GM23248 (cell line): ENCODE data around the gene SLC17A7. TPM values are rescaled to one million over a fixed set of nuclear protein-coding genes. Genes with fewer than 3 reads are reported as not detected.

Source experiments
- DNase-seq: peaks from one replicate; pipeline ENCODE4 v3.0.0-alpha.2; 2015
- H2AFZ ChIP-seq: fragments of 200-600 bp; sonication (generic); 2 replicates; pipeline ENCODE4 v1.6.1; 2016; ENCODE audit warnings: antibody characterized with exemption
- H3F3A ChIP-seq: fragments of 200-600 bp; sonication (generic); 2 replicates; pipeline ENCODE4 v1.6.1; 2016; ENCODE audit warnings: mild to moderate bottlenecking, antibody characterized with exemption, mixed run types; ENCODE audit not compliant: insufficient read depth
- H3K27ac ChIP-seq: fragments of 200-600 bp; sonication (generic); 2 replicates; pipeline ENCODE4 v1.5.1; 2016; ENCODE audit warnings: mild to moderate bottlenecking
- H3K27me3 ChIP-seq: fragments of 200-600 bp; sonication (generic); replicated peaks from 2 replicates; pipeline ENCODE4 v1.6.1; 2016; ENCODE audit warnings: mild to moderate bottlenecking; ENCODE audit not compliant: insufficient read depth
- H3K36me3 ChIP-seq: fragments of 200-600 bp; sonication (generic); 2 replicates; pipeline ENCODE4 v1.6.1; 2016; ENCODE audit warnings: low read depth, mild to moderate bottlenecking
- H3K4me1 ChIP-seq: fragments of 200-600 bp; sonication (generic); 2 replicates; pipeline ENCODE4 v1.6.1; 2016; ENCODE audit warnings: mild to moderate bottlenecking; ENCODE audit not compliant: insufficient read depth
- H3K4me2 ChIP-seq: fragments of 200-600 bp; sonication (generic); one replicate; pipeline ENCODE4 v1.6.1; 2016; ENCODE audit warnings: mild to moderate bottlenecking; ENCODE audit not compliant: unreplicated experiment
- H3K4me3 ChIP-seq: fragments of 200-600 bp; sonication (generic); 2 replicates; pipeline ENCODE4 v1.5.1; 2016; ENCODE audit warnings: mild to moderate bottlenecking
- H3K79me2 ChIP-seq: fragments of 200-600 bp; sonication (generic); 2 replicates; pipeline ENCODE4 v1.6.1; 2016; ENCODE audit warnings: mild to moderate bottlenecking; ENCODE audit not compliant: insufficient read depth
- H3K9ac ChIP-seq: fragments of 200-600 bp; sonication (generic); 2 replicates; pipeline ENCODE4 v1.6.1; 2016; ENCODE audit warnings: mild to moderate bottlenecking
- H3K9me2 ChIP-seq: fragments of 200-600 bp; sonication (generic); 2 replicates; pipeline ENCODE4 v1.6.1; 2016; ENCODE audit warnings: mixed run types, mild to moderate bottlenecking, moderate library complexity; ENCODE audit not compliant: insufficient read depth
- H3K9me3 ChIP-seq: fragments of 200-600 bp; sonication (generic); one replicate; pipeline ENCODE4 v1.6.1; 2017; ENCODE audit warnings: low read depth
- H4K20me1 ChIP-seq: fragments of 200-600 bp; sonication (generic); 2 replicates; pipeline ENCODE4 v1.6.0; 2016; ENCODE audit not compliant: insufficient read depth
- EZH2 ChIP-seq: fragments of 200-600 bp; sonication (generic); IDR thresholded peaks from 2 replicates; pipeline ENCODE4 v1.6.1; 2018; ENCODE audit warnings: antibody characterized with exemption, mild to moderate bottlenecking; ENCODE audit not compliant: insufficient read depth, poor library complexity, severe bottlenecking
- EZH2phosphoT487 ChIP-seq: fragments of 200-600 bp; sonication (generic); IDR thresholded peaks from 2 replicates; pipeline ENCODE4 v1.6.1; 2018; ENCODE audit warnings: antibody characterized with exemption, moderate library complexity, mild to moderate bottlenecking, low read depth; ENCODE audit not compliant: insufficient read depth
- WGBS, 2 experiments: methylation state at CpG; one replicate each; pipeline ENCODE4 v1.1.6; 2015 to 2017; ENCODE audit warnings: low lambda C conversion rate in 2 of 2, low coverage in 1 of 2; ENCODE audit errors: missing lambda C conversion rate in 2 of 2; 5-methylcytosine and 5-hydroxymethylcytosine counted together
- in situ Hi-C: fragments of 300-500 bp; cut with MboI; formaldehyde crosslinking; loops from 2 replicates; pipeline ENCODE4 v1.15.0; 2020
- polyA plus RNA-seq: library from polyadenylated mRNA; unstranded; fragments of >200 nt; fragmentation: Nextera tagmentation; extraction: Ambion mirVana; gene quantifications from 2 replicates; pipeline ENCODE4 v1.2.1, GENCODE V29; 2016
- total RNA-seq: library from RNA; depleted of rRNA; stranded (reverse); fragments of >200 nt; shearing (Covaris generic); gene quantifications from 2 replicates; pipeline ENCODE4 v1.2.3, GENCODE V29; 2014

The SLC17A7 gene
- total and polyA plus RNA-seq, 2 experiments from 2014 or later, result not detected

DNA sequence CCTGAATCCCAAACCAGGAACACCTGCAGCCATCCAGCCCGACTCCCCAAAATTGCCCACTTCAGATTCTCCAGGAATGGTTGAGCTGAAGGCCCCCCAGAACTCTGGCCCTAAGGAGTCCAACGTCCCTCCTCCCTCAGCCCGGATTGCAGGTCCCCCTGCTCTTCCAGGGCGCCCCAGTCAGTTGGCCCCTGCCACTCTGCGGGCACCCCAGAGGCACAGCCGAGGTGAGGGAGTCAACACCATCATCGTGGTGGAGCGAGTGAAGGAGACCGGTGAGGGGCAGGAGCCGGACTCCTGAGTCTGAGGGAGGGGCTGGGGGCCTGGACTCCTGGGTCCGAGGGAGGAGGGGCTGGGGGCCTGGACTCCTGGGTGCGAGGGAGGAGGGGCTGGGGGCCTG, 14.0 kb downstream of the SLC17A7 start:
- H3F3A ChIP-seq, result no peaks in the 10 kb centered on the region
- H3K9me3 ChIP-seq, result no peaks in the 10 kb centered on the region
- no peak overlapping the region for H3K9ac ChIP-seq
- H3K79me2 ChIP-seq, result no peaks in the 10 kb centered on the region
- peaks cover 95% of the 10 kb centered on the region for H3K27me3 ChIP-seq
- no peaks in the 10 kb centered on the region for H3K36me3 ChIP-seq
- in situ Hi-C loops, result no loop called here
- no peaks in the 10 kb centered on the region for H3K4me1 ChIP-seq
- WGBS, 2 experiments, result 32 to 34% methylated on average over 10 to 12 of the region's 12 CpGs
- no peak overlapping the region for H3K4me2 ChIP-seq
- H4K20me1 ChIP-seq, result no peaks in the 10 kb centered on the region
- no peak overlapping the region for H3K4me3 ChIP-seq
- H3K9me2 ChIP-seq, result no peaks in the 10 kb centered on the region
- H2AFZ ChIP-seq, result no peak overlapping the region
- no peak for TF ChIP-seq EZH2
- no peak for TF ChIP-seq EZH2phosphoT487
- no peak overlapping the region for H3K27ac ChIP-seq
- no peak for DNase-seq

DNA sequence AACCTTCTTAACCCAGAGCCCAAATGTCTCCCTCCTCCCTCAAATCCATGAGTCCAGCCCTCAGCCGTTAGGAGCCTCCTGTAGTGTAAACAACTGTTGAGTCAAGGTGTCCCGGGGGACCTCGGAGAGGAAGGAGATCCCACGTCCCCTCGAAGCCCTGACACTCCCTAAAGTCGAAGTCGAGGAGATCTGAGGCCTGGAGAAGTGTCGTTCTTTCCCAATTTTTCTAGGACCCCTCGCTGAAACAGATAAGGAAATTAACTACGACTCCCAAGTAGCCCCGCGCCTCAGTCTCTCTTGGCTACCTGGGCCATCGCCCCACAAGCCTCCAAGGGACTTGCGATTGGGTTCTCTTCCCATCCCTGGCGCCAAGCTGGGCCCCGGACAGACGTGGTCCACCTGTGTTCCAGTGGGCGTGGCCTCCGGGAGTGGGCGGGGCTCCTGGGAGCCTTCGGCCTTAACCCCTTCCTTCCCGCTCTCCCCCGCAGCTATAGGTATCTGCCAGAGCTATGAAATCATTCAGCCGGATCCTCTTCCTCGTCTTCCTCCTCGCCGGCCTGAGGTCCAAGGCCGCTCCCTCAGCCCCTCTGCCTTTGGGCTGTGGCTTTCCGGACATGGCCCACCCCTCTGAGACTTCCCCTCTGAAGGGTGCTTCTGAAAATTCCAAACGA, 15.3 kb downstream of the SLC17A7 start:
- no peak overlapping the region for H3K9ac ChIP-seq
- H3K27ac ChIP-seq, result no peak overlapping the region
- H3K4me2 ChIP-seq, result no peak overlapping the region
- no peak overlapping the region for H2AFZ ChIP-seq
- no peaks in the 10 kb centered on the region for H3F3A ChIP-seq
- TF ChIP-seq EZH2, result peak; percentile 15
- no peak for TF ChIP-seq EZH2phosphoT487
- H3K9me3 ChIP-seq, result no peaks in the 10 kb centered on the region
- peak; percentile 72 for DNase-seq
- no peaks in the 10 kb centered on the region for H4K20me1 ChIP-seq
- peaks cover 93% of the 10 kb centered on the region for H3K27me3 ChIP-seq
- WGBS, 2 experiments, result 2% methylated on average over 30 of the region's 30 CpGs
- 0 out of 2 replicates have a peak, but pooled peaks cover 4% of the 10 kb centered on the region for H3K4me1 ChIP-seq
- no peaks in the 10 kb centered on the region for H3K9me2 ChIP-seq
- in situ Hi-C loops, result no loop called here
- H3K79me2 ChIP-seq, result no peaks in the 10 kb centered on the region
- no peaks in the 10 kb centered on the region for H3K36me3 ChIP-seq
- H3K4me3 ChIP-seq, result no peak overlapping the region

GRCh38 chr19:49425178-49425577, 16.1 kb downstream of the SLC17A7 start, which contains the start of gene GFY:
Gene GFY (plus strand): TSS chr19:49425388. CDS start chr19:49426431, 1,043 bp downstream.
- Histone ChIP-seq H3K36me3 (no peaks in the 10 kb centered on the region), H3K9me3 (no peaks in the 10 kb centered on the region), H3K9ac (no peak within 1 kb of the TSS), H3K9me2 (no peaks in the 10 kb centered on the region), H3K4me1 (0 out of 2 replicates have a peak, but pooled peaks cover 5% of the 10 kb centered on the region), H3K4me3 (no peak within 1 kb of the TSS), H3K27me3 (peaks cover 87% of the 10 kb centered on the region), H3K27ac (no peak within 1 kb of the TSS), H3K79me2 (no peaks in the 10 kb centered on the region), H3K4me2 (no peak within 1 kb of the TSS), H4K20me1 (no peaks in the 10 kb centered on the region), H2AFZ (no peak within 1 kb of the TSS), H3F3A (no peaks in the 10 kb centered on the region)
- DNase-seq, result no peak
- TF ChIP-seq EZH2 (no peak), EZH2phosphoT487 (no peak)
- in situ Hi-C loops, result no loop called here
- WGBS, 2 experiments, result 39% methylated on average over 7 of the region's 7 CpGs

DNA sequence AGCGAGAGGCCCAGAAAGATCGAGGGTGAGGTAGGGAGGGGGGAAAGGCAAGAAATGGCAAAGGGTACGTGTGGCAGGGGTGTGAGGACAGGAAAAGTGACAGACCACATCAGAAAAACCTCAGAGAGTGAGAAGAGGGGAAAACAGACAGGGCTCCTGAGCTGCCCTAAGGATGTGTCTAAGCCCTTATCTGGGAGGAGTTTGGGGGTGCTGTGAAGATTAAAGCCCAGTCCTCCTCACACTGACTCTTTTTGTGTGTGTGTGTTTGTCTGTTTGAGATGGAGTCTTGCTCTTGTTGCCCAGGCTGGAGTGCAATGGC, 17.4 kb downstream of the SLC17A7 start:
- TF ChIP-seq EZH2 (no peak), EZH2phosphoT487 (no peak)
- H3F3A ChIP-seq, result no peaks in the 10 kb centered on the region
- H3K4me2 ChIP-seq, result no peak overlapping the region
- in situ Hi-C loops, result no loop called here
- no peaks in the 10 kb centered on the region for H3K9me3 ChIP-seq
- H3K9me2 ChIP-seq, result no peaks in the 10 kb centered on the region
- H4K20me1 ChIP-seq, result no peaks in the 10 kb centered on the region
- H3K4me3 ChIP-seq, result no peak overlapping the region
- 12 to 26% methylated on average over 3 of the region's 3 CpGs for WGBS, 2 experiments
- H3K9ac ChIP-seq, result no peak overlapping the region
- no peaks in the 10 kb centered on the region for H3K36me3 ChIP-seq
- no peak for DNase-seq
- H3K4me1 ChIP-seq, result 0 out of 2 replicates have a peak, but pooled peaks cover 5% of the 10 kb centered on the region
- no peak overlapping the region for H3K27ac ChIP-seq
- H2AFZ ChIP-seq, result no peak overlapping the region
- peaks cover 85% of the 10 kb centered on the region for H3K27me3 ChIP-seq
- no peaks in the 10 kb centered on the region for H3K79me2 ChIP-seq
